HCT116 (cell line): ENCODE results near the gene VTI1A. TPM values are rescaled to one million over a fixed set of nuclear protein-coding genes. Genes with fewer than 3 reads are reported as not detected.

Source experiments
- ATAC-seq: fragments of 200-7000 bp; cut with Tn5 transposase; 2 replicates; pipeline ENCODE4 v1.9.1; 2020; ENCODE audit warnings: mild to moderate bottlenecking, moderate library complexity
- BruUV-seq: library from RNA; stranded (reverse); fragments of 400-500 nt; replicated peaks from 2 replicates; lab custom pipeline; 2021; lab: Mats Ljungman, UMichigan
- CTCF ChIA-PET: fragments of 300-600 bp; sonication (Branson Sonifier 250); formaldehyde crosslinking; loops from one replicate; lab custom pipeline; 2021; ENCODE audit warnings: antibody characterized with exemption; lab: Charles Lee
- POLR2A ChIA-PET: fragments of 300-600, 350-600 bp; sonication (Branson Sonifier 250); formaldehyde crosslinking; loops from one replicate; lab custom pipeline; 2021; ENCODE audit warnings: antibody characterized with exemption; lab: Charles Lee
- RAD21 ChIA-PET, 2 experiments: fragments of 300-600 bp; sonication (Branson Sonifier 250); formaldehyde crosslinking; loops; one replicate each; lab custom pipeline; 2023; ENCODE audit warnings: low total read pairs in 2 of 2; ENCODE audit not compliant: uncharacterized antibody in 2 of 2, unreplicated experiment in 2 of 2, low non-redundant PET in 1 of 2; lab: Charles Lee
- DNase-seq: peaks from one replicate; pipeline ENCODE4 v3.0.0-alpha.2; 2010; ENCODE audit warnings: low read depth, low spot score
- H2AFZ ChIP-seq: fragments of 200-600 bp; shearing (Covaris generic), sonication (generic); 2 replicates; pipeline ENCODE4 v1.6.1; 2017; ENCODE audit warnings: low read depth, mixed run types, mixed read lengths, antibody characterized with exemption, low read length; ENCODE audit not compliant: poor library complexity, severe bottlenecking
- H3K27ac ChIP-seq: 2 replicates; pipeline ENCODE4 v1.5.1; 2012; ENCODE audit warnings: low read depth, low read length
- H3K27me3 ChIP-seq: fragments of 200-600 bp; sonication (generic); 2 replicates; pipeline ENCODE4 v1.6.1; 2016; ENCODE audit warnings: mixed run types, low read length, mixed read lengths; ENCODE audit not compliant: insufficient read depth
- H3K36me3 ChIP-seq, 2 experiments: fragments of 200-500 bp in 1 of 2; fragments of 200-600 bp in 1 of 2; sonication (Bioruptor generic) in 1 of 2; sonication (generic) in 1 of 2; 2 replicates each; pipeline versions ENCODE4 v1.5.1 to v1.6.1; 2014 to 2016; ENCODE audit warnings: low read length in 2 of 2, inconsistent platforms in 1 of 2, mixed read lengths in 1 of 2, mixed run types in 1 of 2; ENCODE audit not compliant: insufficient read depth in 2 of 2, control insufficient read depth in 1 of 2
- H3K4me1 ChIP-seq, 2 experiments: fragments of 200-600 bp in 1 of 2; sonication (generic) in 1 of 2; 2 replicates each; pipeline versions ENCODE4 v1.5.1 to v1.6.1; 2012 to 2017; ENCODE audit warnings: low read length in 2 of 2, inconsistent platforms in 1 of 2, mild to moderate bottlenecking in 1 of 2, mixed read lengths in 1 of 2, mixed run types in 1 of 2, moderate library complexity in 1 of 2; ENCODE audit not compliant: insufficient read depth in 2 of 2, control insufficient read depth in 1 of 2
- H3K4me2 ChIP-seq: fragments of 200-600 bp; sonication (generic); 2 replicates; pipeline ENCODE4 v1.6.1; 2017; ENCODE audit warnings: mixed run types, low read length, mixed read lengths
- H3K4me3 ChIP-seq, 2 experiments: fragments of 200-600 bp in 1 of 2; sonication (generic) in 1 of 2; replicated peaks in 1 of 2; 2 replicates each; pipeline ENCODE4 v1.5.1; 2011 to 2016; ENCODE audit warnings: low read length in 2 of 2, control low read depth in 1 of 2, low read depth in 1 of 2, mild to moderate bottlenecking in 1 of 2, mixed read lengths in 1 of 2, mixed run types in 1 of 2
- H3K79me2 ChIP-seq: fragments of 200-600 bp; sonication (generic); 2 replicates; pipeline ENCODE4 v1.6.1; 2017; ENCODE audit warnings: mild to moderate bottlenecking, mixed run types, low read length, moderate library complexity, mixed read lengths; ENCODE audit not compliant: insufficient read depth
- H3K9ac ChIP-seq: fragments of 200-600 bp; sonication (generic); 2 replicates; pipeline ENCODE4 v1.6.1; 2016; ENCODE audit warnings: low read length, mixed read lengths
- H3K9me2 ChIP-seq: fragments of 200-600 bp; sonication (generic), shearing (Covaris generic); 2 replicates; pipeline ENCODE4 v1.6.1; 2017; ENCODE audit warnings: mixed run types, mild to moderate bottlenecking, moderate library complexity; ENCODE audit not compliant: insufficient read depth
- H3K9me3 ChIP-seq, 2 experiments: fragments of 200-500 bp in 1 of 2; fragments of 200-600 bp in 1 of 2; sonication (Bioruptor generic) in 1 of 2; sonication (generic) in 1 of 2; 2 replicates each; pipeline ENCODE4 v1.6.1; 2014 to 2017; ENCODE audit warnings: low read length in 2 of 2, mixed read lengths in 2 of 2, inconsistent platforms in 1 of 2, low read depth in 1 of 2, mild to moderate bottlenecking in 1 of 2, mixed run types in 1 of 2, moderate library complexity in 1 of 2; ENCODE audit not compliant: control insufficient read depth in 1 of 2, insufficient read depth in 1 of 2
- H4K20me1 ChIP-seq: fragments of 200-600 bp; sonication (generic), shearing (Covaris generic); 2 replicates; pipeline ENCODE4 v1.6.1; 2017; ENCODE audit warnings: mixed run types, mild to moderate bottlenecking, moderate library complexity; ENCODE audit not compliant: insufficient read depth
- CTCF ChIP-seq, 3 experiments: fragments of 200-600 bp in 1 of 3; sonication (generic) in 1 of 3; IDR thresholded peaks in 2 of 3; conservative IDR thresholded peaks in 1 of 3; 2 replicates each; pipeline ENCODE4 v1.5.1; 2012 to 2017; ENCODE audit warnings: low read depth in 2 of 3, low read length in 2 of 3, antibody characterized with exemption in 1 of 3, borderline replicate concordance in 1 of 3, control low read depth in 1 of 3, mild to moderate bottlenecking in 1 of 3, mixed read lengths in 1 of 3, mixed run types in 1 of 3, moderate library complexity in 1 of 3; ENCODE audit not compliant: insufficient read depth in 1 of 3
- ELF1 ChIP-seq: IDR thresholded peaks from 2 replicates; pipeline ENCODE4 v1.6.1; 2012; ENCODE audit warnings: low read depth, borderline replicate concordance
- FOSL1 ChIP-seq: IDR thresholded peaks from 2 replicates; pipeline ENCODE4 v1.6.1; 2012; ENCODE audit warnings: low read depth
- JUND ChIP-seq: IDR thresholded peaks from 2 replicates; pipeline ENCODE4 v1.6.1; 2012
- POLR2AphosphoS5 ChIP-seq: IDR thresholded peaks from 2 replicates; pipeline ENCODE4 v1.6.1; 2011; ENCODE audit warnings: mild to moderate bottlenecking, low read depth, low read length, moderate library complexity
- RAD21 ChIP-seq: IDR thresholded peaks from 2 replicates; pipeline ENCODE4 v1.6.1; 2012; ENCODE audit warnings: low read depth, mild to moderate bottlenecking
- REST ChIP-seq: IDR thresholded peaks from 2 replicates; pipeline ENCODE4 v1.6.1; 2012; ENCODE audit warnings: low read depth
- SIN3A ChIP-seq: IDR thresholded peaks from 2 replicates; pipeline ENCODE4 v1.6.1; 2012; ENCODE audit warnings: low read depth
- ZNF274 ChIP-seq: fragments of 200-500 bp; sonication (Bioruptor generic); IDR thresholded peaks from 2 replicates; pipeline ENCODE4 v1.6.1; 2014; ENCODE audit warnings: mild to moderate bottlenecking, low read depth, low read length, inconsistent platforms
- intact Hi-C: fragments of 100-400 bp; cut with micrococcal nuclease; formaldehyde crosslinking; loops from 2 replicates; pipeline ENCODE4 v1.10.0; 2022
- total RNA-seq: library from RNA; stranded (reverse); gene quantifications from one replicate; pipeline ENCODE4 v1.2.1, GENCODE V29; 2021; ENCODE audit not compliant: unreplicated experiment

The VTI1A gene
- total RNA-seq, 1 experiment from 2014 or later, result 80.7 TPM

DNA sequence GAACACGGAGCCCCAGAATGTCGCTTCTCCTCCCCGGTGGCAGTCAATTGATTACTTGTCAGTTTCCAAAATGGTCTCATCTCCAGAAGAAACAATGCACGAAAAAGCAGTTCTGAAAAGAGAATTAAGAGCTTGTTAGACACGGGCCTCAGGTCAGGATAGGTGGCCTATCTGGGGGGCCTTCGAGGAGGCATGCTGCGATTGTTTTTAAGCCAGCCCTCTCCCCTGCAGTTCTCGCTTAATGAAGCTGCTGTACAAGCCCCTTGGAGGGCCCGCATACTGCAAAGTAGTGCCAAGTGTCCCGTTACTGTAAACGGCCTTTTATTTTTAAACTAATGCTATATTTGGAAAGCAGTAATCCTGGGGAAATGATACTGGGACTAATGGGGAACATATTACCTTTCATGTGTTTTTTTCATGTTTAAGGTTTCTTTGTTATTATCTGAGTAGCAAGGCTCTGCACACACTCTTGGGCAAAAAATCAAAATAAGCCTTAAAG, 388.3 kb downstream of the VTI1A start:
- H3K79me2 ChIP-seq, result no peaks in the 10 kb centered on the region
- no peak overlapping the region for H3K27ac ChIP-seq
- BruUV-seq, result no TSS peak
- H3K9me3 ChIP-seq, result no peaks in the 10 kb centered on the region
- no peak overlapping the region for H3K4me3 ChIP-seq
- ChIA-PET CTCF (no interaction called here), RAD21 (no interaction called here), POLR2A (interaction anchor here (0.6 kb wide), 1 partner anchor 30 kb away, joined by 4 read pairs; no protein-coding TSS in a partner anchor)
- no peak overlapping the region for H3K9ac ChIP-seq
- no peak for TF ChIP-seq ELF1
- no peak for TF ChIP-seq ZNF274
- TF ChIP-seq JUND, result no peak
- TF ChIP-seq FOSL1, result no peak
- no peak for TF ChIP-seq SIN3A
- no peak for TF ChIP-seq RAD21
- no peak for TF ChIP-seq CTCF (IDR thresholded peaks at IDR 0.05 in 2 of 3, conservative IDR thresholded peaks at IDR 0.05 in 1 of 3; ENCODE audit: borderline replicate concordance in 1 of 3, insufficient read depth in 1 of 3, low read depth in 2 of 3, low read length in 2 of 3)
- TF ChIP-seq POLR2AphosphoS5, result no peak
- no peak for TF ChIP-seq REST
- H3K36me3 ChIP-seq, result no peaks in the 10 kb centered on the region
- no peak overlapping the region for H3K4me2 ChIP-seq
- H3K9me2 ChIP-seq, result no peaks in the 10 kb centered on the region
- ATAC-seq (no peak), DNase-seq (no peak)
- H2AFZ ChIP-seq, result no peak overlapping the region
- no peaks in the 10 kb centered on the region for H4K20me1 ChIP-seq
- intact Hi-C loops, result no loop called here
- no peaks in the 10 kb centered on the region for H3K27me3 ChIP-seq
- peaks cover 24 to 30% of the 10 kb centered on the region in 2 experiments for H3K4me1 ChIP-seq
